HG03432 (cell line): Measurements from ENCODE around the gene SPAG16.

ENCODE experiments used
- ATAC-seq: cut with Tn5 transposase; IDR thresholded peaks from one replicate; pipeline ENCODE4 v1.9.1; 2021; ENCODE audit warnings: mild to moderate bottlenecking, moderate library complexity; ENCODE audit not compliant: unreplicated experiment

Gene SPAG16

DNA sequence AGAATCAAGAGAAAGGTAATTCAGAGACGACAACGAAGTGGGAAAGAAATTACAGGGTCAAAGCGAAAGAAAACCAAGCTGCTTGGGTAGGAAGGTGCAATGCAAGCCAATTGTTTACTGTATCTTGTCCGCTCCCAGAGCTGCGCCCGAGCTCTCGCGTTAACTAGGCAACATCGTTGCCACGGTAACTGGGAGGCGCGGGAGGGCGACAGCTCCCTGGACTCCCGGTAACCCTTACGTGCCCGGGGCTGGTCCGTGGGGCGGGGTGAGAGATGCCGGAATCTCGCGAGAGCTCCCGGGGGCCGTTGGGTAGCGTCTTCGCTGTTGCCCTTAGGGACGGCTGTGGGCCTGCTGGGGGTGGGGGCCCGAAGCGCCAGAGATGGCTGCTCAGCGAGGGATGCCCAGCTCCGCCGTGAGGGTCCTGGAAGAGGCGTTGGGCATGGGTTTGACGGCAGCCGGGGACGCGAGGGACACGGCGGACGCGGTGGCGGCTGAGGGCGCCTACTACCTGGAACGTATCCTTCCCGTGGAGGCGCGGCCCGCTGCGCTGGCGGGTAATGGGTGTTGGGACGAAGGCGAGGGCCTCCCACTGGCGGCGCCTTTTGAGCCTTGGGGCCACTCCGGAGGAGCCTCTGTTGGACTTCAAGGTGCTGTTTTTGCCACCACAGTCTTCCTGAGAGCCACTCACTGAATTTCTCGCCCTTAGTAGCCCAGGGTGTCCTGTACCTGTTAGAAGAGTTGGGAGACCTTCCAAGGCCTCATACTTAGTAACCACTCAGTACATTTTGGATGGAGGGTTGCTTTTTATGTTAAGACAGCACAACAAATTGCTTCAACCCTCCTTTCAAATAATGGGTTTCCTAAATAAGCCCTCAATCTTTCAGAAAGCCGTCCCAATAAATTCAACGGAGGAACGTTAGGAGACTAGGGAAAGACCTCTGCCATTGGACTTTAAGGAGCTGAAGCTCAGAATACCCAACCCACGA lies at the start of gene SPAG16:
Gene SPAG16 (plus strand): TSS at position 360 of the 986 bp plus-strand sequence.
- ATAC-seq = peak; percentile 99

GRCh38 chr2:213234641-213235040 lies 49.6 kb upstream of the SPAG16 start:
- ATAC-seq = no peak

DNA sequence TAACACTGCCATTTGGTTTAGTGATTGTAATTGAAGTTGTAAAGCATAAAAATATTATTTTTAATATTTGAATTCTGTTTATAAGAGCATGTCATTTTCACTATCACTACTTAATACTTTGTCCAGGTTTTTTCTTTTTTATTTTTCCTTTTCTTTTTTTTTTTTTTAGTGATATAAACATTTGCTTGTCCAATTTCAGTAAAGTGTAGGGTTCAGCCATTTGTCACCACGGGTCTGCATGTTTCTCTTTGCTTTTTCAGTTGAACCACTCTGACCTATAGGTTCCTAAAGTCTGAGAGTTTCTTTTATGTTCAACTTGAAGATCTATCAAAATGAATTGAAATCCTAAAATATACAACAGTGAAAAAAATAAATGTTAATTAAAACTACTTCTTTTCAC lies 48.5 kb upstream of the SPAG16 start:
- no peak for ATAC-seq

DNA sequence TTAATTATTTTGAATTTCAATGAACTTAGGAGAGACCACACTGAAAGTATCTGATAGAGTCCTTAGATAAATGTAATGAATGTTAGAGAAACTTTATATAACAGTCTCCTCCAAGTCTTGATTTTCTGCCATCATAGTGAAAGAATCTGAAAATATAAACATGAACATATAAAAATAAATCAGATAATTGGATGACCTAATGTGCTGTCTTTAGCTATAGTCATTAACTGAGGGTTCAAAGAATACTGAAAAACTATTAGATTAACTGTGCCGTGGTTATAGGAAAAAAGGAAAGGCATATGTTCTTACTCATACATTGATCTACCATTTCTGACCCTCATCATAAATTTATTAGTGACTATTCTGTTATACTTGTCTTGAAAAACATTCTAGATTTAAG lies 47.0 kb upstream of the SPAG16 start:
- no peak for ATAC-seq

- ATAC-seq = no peak
Observed at GRCh38 chr2:213237787-213238186, 46.5 kb upstream of the SPAG16 start.

- ATAC-seq = peak; percentile 53
Observed at GRCh38 chr2:213238753-213239495, 45.3 kb upstream of the SPAG16 start.

DNA sequence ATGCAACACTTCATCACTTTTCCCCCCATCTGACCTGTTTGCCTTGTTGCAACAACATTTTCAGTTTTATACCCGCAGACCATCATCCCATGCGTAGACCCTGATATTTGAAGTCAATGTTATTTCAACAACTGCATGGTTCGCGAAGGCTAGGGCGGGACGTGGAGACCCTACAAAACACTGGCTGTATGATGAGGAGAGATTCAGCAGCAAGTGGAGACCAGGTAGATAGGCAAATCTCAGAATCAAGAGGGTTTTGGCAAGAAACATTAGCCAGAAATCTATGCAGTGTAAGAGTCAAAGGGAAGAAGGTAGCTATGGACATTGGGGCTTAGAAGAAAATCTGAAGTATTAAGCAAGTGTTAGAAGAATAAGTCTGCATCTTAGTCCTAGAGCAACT lies 42.4 kb upstream of the SPAG16 start:
- ATAC-seq = no peak

- no peak for ATAC-seq
Observed at GRCh38 chr2:213242653-213243052, 41.6 kb upstream of the SPAG16 start.

- ATAC-seq = peak; percentile 32
Observed at GRCh38 chr2:213243189-213244044, 40.8 kb upstream of the SPAG16 start.

GRCh38 chr2:213246497-213247281 lies 37.6 kb upstream of the SPAG16 start:
- peak; percentile 36 for ATAC-seq

- no peak for ATAC-seq
Observed at GRCh38 chr2:213247566-213247965, 36.7 kb upstream of the SPAG16 start.

GRCh38 chr2:213248637-213249036 lies 35.6 kb upstream of the SPAG16 start:
- no peak for ATAC-seq

- ATAC-seq = no peak
Observed at GRCh38 chr2:213249502-213249901, 34.8 kb upstream of the SPAG16 start.

DNA sequence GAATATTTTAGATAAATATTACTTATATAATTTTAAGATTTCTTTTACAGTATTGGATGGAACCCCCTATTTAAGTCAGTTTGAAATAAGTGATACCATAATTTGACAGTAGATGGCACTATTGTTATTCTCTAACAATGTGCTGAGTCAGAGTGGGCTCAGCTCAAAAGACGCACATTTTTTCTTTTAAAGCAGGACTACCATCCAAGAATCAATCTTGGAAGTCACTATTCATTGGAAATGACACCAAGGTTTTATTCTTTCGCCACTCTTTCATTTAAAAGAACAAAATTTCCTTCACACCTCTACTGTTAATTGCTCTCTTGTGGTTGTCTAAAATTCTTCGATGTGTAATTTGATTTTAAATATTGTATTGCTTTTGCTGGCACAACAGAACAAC lies 32.6 kb upstream of the SPAG16 start:
- peak; percentile 81 for ATAC-seq

GRCh38 chr2:213252206-213252605 lies 32.1 kb upstream of the SPAG16 start:
- ATAC-seq = no peak

- ATAC-seq = no peak
Observed at GRCh38 chr2:213253162-213253561, 31.1 kb upstream of the SPAG16 start.

DNA sequence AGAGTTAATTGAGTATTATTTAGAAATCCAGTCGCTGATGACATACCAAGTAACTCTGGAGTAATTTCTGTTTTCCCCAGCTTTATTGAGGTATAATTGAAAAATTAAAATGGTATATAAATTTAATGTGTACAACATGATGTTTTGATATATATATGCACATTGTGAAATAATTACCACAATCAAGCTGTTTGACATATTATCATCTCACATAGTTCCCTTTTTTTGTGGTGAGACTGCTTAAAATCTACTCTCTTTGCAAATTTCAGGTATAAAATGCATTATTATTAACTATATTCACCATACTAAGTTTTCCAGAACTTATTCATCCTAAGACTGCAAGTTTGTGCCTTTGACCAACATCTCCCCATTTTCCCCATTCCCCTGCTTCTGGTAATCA lies 25.0 kb upstream of the SPAG16 start:
- no peak for ATAC-seq

GRCh38 chr2:213261237-213261636 lies 23.0 kb upstream of the SPAG16 start:
- ATAC-seq = no peak

DNA sequence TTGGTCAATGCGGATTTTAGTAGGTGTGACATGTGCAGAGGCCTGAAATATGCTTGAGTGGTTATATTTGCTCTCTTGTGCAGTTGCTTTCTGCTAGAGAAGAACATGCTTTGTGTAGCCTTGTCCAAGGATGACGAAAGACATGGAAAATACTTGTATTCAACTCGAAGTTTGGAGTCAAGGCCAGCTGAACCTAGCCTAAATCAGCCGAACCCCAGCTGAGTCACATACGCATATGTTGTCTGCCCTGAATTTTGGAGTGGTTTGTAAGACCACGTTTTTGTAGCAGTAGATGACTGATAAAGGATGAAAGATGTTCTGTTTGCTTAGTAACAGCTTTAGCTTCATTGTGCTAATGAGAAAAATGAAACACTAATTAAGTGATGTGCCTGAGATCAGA lies 22.5 kb upstream of the SPAG16 start:
- no peak for ATAC-seq

DNA sequence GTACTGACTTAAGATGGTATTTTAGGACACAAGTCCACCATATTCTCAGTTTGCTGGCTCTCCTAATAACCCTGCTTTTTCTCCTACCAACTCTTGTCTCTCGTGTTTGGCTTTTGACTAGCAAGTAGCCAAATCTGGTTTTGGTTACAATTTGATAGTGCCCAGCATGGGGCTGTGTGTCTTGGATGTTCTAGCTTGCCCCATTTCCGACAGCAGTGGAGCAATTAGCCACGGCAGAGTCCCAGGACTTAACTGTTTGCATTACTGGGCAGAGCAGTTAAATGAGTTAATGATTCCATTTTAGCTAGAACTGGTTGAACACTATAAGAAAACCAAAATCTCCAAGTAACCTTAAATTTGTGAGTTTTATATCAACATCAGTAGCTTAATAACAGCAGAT lies 18.6 kb upstream of the SPAG16 start:
- no peak for ATAC-seq
